Hepatocyte (in vitro differentiated cells): ENCODE data around the gene TBPL1. TPM values are rescaled to one million over a fixed set of nuclear protein-coding genes. Genes with fewer than 3 reads are reported as not detected.

Experiments
- DNase-seq: peaks from one replicate; pipeline ENCODE4 v3.0.0-alpha.2; 2016; ENCODE audit warnings: low spot score
- H2AFZ ChIP-seq: fragments of 200-600 bp; sonication (generic); 2 replicates; pipeline ENCODE4 v1.6.0; 2016; ENCODE audit warnings: antibody characterized with exemption, mild to moderate bottlenecking
- H3K27ac ChIP-seq: fragments of 200-600 bp; sonication (generic); 2 replicates; pipeline ENCODE4 v1.5.1; 2016; ENCODE audit warnings: mild to moderate bottlenecking
- H3K27me3 ChIP-seq: fragments of 200-600 bp; sonication (generic); 2 replicates; pipeline ENCODE4 v1.6.1; 2016
- H3K36me3 ChIP-seq: fragments of 200-600 bp; sonication (generic); replicated peaks from 2 replicates; pipeline ENCODE4 v1.5.1; 2016; ENCODE audit warnings: low read depth; ENCODE audit not compliant: insufficient read depth
- H3K4me1 ChIP-seq: fragments of 200-600 bp; sonication (generic); 2 replicates; pipeline ENCODE4 v1.5.1; 2016; ENCODE audit warnings: mild to moderate bottlenecking, moderate library complexity; ENCODE audit not compliant: insufficient read depth
- H3K4me2 ChIP-seq: fragments of 200-600 bp; sonication (generic); 2 replicates; pipeline ENCODE4 v1.6.0; 2016
- H3K4me3 ChIP-seq: fragments of 200-600 bp; sonication (generic); 2 replicates; pipeline ENCODE4 v1.5.1; 2016; ENCODE audit warnings: mild to moderate bottlenecking
- H3K79me2 ChIP-seq: fragments of 200-600 bp; sonication (generic); 2 replicates; pipeline ENCODE4 v1.6.0; 2017; ENCODE audit warnings: mild to moderate bottlenecking
- H3K9me2 ChIP-seq: fragments of 200-600 bp; sonication (generic); replicated peaks from 2 replicates; pipeline ENCODE4 v1.6.0; 2017; ENCODE audit warnings: mild to moderate bottlenecking; ENCODE audit not compliant: insufficient read depth
- H3K9me3 ChIP-seq: fragments of 200-600 bp; sonication (generic); 2 replicates; pipeline ENCODE4 v1.5.1; 2016; ENCODE audit warnings: low read depth, mild to moderate bottlenecking
- H4K20me1 ChIP-seq: fragments of 200-600 bp; sonication (generic); 2 replicates; pipeline ENCODE4 v1.6.0; 2016; ENCODE audit warnings: mild to moderate bottlenecking; ENCODE audit not compliant: insufficient read depth, poor library complexity, severe bottlenecking
- EZH2 ChIP-seq: fragments of 200-600 bp; sonication (generic); IDR thresholded peaks from 2 replicates; pipeline ENCODE4 v1.6.1; 2016; ENCODE audit warnings: antibody characterized with exemption, mild to moderate bottlenecking, borderline replicate concordance
- EZH2phosphoT487 ChIP-seq: fragments of 200-600 bp; sonication (generic); IDR thresholded peaks from one replicate; pipeline ENCODE4 v1.6.1; 2018; ENCODE audit warnings: antibody characterized with exemption, mild to moderate bottlenecking, low read depth, moderate library complexity; ENCODE audit not compliant: unreplicated experiment, severe bottlenecking
- WGBS: methylation state at CpG from one replicate; pipeline ENCODE4 v1.1.6; 2016; ENCODE audit warnings: low lambda C conversion rate; ENCODE audit errors: missing lambda C conversion rate; 5-methylcytosine and 5-hydroxymethylcytosine counted together
- polyA plus RNA-seq: library from polyadenylated mRNA; unstranded; fragments of >200 nt; fragmentation: Nextera tagmentation; extraction: Ambion mirVana; gene quantifications from 2 replicates; pipeline ENCODE4 v1.2.1, GENCODE V29; 2016
- total RNA-seq: library from RNA; depleted of rRNA; stranded (reverse); fragments of >200 nt; gene quantifications from 2 replicates; pipeline ENCODE4 v1.2.3, GENCODE V29; 2014
- TF ChIP-seq, protein P1 (sequence below): fragments of 200-600 bp; sonication (generic); IDR thresholded peaks from 2 replicates; pipeline ENCODE4 v1.5.1; 2016; ENCODE audit warnings: antibody characterized with exemption, mild to moderate bottlenecking; ENCODE audit not compliant: poor library complexity

TBPL1 gene
- total and polyA plus RNA-seq, 2 experiments from 2014 or later, result 26.2 to 36.8 TPM

GRCh38 chr6:134031696-134032255 lies 78.8 kb downstream of the TBPL1 start:
- TF ChIP-seq EZH2phosphoT487, result no peak
- TF ChIP-seq EZH2, result no peak
- TF ChIP-seq, protein P1, sequence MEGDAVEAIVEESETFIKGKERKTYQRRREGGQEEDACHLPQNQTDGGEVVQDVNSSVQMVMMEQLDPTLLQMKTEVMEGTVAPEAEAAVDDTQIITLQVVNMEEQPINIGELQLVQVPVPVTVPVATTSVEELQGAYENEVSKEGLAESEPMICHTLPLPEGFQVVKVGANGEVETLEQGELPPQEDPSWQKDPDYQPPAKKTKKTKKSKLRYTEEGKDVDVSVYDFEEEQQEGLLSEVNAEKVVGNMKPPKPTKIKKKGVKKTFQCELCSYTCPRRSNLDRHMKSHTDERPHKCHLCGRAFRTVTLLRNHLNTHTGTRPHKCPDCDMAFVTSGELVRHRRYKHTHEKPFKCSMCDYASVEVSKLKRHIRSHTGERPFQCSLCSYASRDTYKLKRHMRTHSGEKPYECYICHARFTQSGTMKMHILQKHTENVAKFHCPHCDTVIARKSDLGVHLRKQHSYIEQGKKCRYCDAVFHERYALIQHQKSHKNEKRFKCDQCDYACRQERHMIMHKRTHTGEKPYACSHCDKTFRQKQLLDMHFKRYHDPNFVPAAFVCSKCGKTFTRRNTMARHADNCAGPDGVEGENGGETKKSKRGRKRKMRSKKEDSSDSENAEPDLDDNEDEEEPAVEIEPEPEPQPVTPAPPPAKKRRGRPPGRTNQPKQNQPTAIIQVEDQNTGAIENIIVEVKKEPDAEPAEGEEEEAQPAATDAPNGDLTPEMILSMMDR, result no peak
- no peak overlapping the region for H3K4me3 ChIP-seq
- H3K4me1 ChIP-seq, result peaks cover 4% of the 10 kb centered on the region
- H3K36me3 ChIP-seq, result no peaks in the 10 kb centered on the region
- H3K9me3 ChIP-seq, result no peaks in the 10 kb centered on the region
- H3K27ac ChIP-seq, result no peak overlapping the region
- H3K4me2 ChIP-seq, result no peak overlapping the region
- H3K79me2 ChIP-seq, result no peaks in the 10 kb centered on the region
- H4K20me1 ChIP-seq, result no peaks in the 10 kb centered on the region
- no peak overlapping the region for H2AFZ ChIP-seq
- no peak for DNase-seq
- WGBS, result 62% methylated on average over 2 of the region's 2 CpGs
- no peaks in the 10 kb centered on the region for H3K27me3 ChIP-seq
- H3K9me2 ChIP-seq, result no peaks in the 10 kb centered on the region

DNA sequence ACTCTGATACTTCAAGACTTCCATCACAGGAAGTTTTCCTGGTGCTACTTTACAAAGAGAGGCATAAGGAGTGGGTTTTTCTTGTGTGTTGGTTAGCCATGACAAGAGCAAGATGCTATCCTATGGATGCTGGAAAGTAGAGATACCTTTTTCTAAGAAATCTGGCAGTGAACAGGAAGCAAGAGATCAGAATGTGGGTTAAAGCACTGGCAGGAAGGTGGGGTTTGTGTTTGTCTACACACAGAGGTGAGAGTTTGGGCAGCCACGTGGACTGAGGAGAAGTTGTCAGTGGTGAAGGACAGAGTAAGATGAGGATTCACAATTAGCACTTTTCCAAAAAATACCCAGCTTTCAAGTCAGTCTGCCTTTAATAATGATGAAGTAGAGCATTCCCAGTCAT lies 81.5 kb downstream of the TBPL1 start:
- H4K20me1 ChIP-seq, result no peaks in the 10 kb centered on the region
- no peaks in the 10 kb centered on the region for H3K9me2 ChIP-seq
- H3K9me3 ChIP-seq, result no peaks in the 10 kb centered on the region
- no peaks in the 10 kb centered on the region for H3K79me2 ChIP-seq
- H3K4me2 ChIP-seq, result no peak overlapping the region
- H3K27me3 ChIP-seq, result no peaks in the 10 kb centered on the region
- 78% methylated on average over 1 of the region's 1 CpG for WGBS
- H3K27ac ChIP-seq, result no peak overlapping the region
- no peak for DNase-seq
- no peak overlapping the region for H3K4me3 ChIP-seq
- no peak overlapping the region for H2AFZ ChIP-seq
- no peaks in the 10 kb centered on the region for H3K36me3 ChIP-seq
- H3K4me1 ChIP-seq, result peaks cover 4% of the 10 kb centered on the region
- TF ChIP-seq EZH2 (no peak), EZH2phosphoT487 (no peak)
- TF ChIP-seq, protein P1, result no peak

GRCh38 chr6:134034961-134035822 lies 82.2 kb downstream of the TBPL1 start:
- no peak overlapping the region for H3K4me2 ChIP-seq
- DNase-seq, result no peak
- H3K4me3 ChIP-seq, result no peak overlapping the region
- H3K27me3 ChIP-seq, result no peaks in the 10 kb centered on the region
- peak overlapping the region; percentile 56 for H3K27ac ChIP-seq
- peaks cover 4% of the 10 kb centered on the region for H3K4me1 ChIP-seq
- WGBS, result 85% methylated on average over 7 of the region's 7 CpGs
- no peaks in the 10 kb centered on the region for H3K9me2 ChIP-seq
- H3K79me2 ChIP-seq, result no peaks in the 10 kb centered on the region
- no peaks in the 10 kb centered on the region for H3K36me3 ChIP-seq
- no peaks in the 10 kb centered on the region for H4K20me1 ChIP-seq
- TF ChIP-seq, protein P1, result no peak
- no peak for TF ChIP-seq EZH2phosphoT487
- TF ChIP-seq EZH2, result no peak
- H2AFZ ChIP-seq, result no peak overlapping the region
- no peaks in the 10 kb centered on the region for H3K9me3 ChIP-seq
